Measurements from ENCODE around the gene SULT1B1.

Gene SULT1B1

DNA sequence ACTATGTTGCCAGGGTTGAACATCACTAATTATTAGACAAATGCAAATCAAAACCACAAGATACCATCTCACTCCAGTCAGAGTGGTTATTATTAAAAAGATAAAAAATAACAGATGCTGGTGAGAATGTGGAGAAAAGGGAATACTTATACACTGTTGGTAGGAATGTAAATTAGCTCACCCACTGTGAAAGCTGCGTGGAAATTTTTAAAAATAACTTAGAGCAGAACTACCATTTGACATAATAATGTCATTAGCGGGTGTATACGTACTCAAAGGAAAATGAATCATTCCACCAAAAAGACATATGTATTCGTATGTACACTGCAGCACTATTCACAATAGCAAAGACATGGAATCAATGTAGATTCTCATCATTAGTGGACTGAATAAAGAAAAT is 58.7 kb downstream of the SULT1B1 start:
- DNase-seq (ENCODE audit: low read depth in 2 of 2, low spot score in 1 of 2): no peak

DNA sequence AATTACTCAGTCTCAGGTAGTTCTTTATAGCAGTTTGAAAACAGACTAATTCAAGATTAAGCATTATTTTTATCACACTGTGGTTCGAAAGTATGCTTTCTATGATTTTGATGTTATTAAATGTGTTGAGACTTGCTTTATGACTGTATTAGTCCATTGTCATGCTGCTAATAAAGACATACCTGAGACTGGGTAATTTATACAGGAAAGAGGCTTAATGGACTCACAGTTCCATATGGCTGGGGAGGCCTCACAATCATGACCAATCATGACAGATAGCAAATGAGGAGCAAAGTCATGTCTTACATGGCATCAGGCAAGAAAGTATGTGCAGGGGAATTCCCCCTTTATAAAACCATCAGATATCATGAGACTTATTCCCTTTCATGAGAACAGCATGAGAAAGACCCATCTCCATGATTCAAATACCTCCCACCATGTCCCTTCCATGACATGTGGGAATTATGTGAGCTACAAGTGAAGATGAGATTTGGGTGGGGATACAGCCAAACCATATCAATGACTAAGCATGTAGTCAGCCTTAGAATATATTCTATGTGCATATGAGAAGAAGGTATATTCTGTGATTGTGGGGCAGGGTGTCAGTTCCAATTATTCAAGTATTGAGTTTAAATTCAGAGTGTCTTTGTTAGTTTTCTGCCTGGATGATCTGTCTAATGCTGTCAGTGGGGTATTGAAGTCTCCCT is 62.7 kb downstream of the SULT1B1 start:
- no peak for DNase-seq (ENCODE audit: low read depth in 2 of 2, low spot score in 1 of 2)

DNA sequence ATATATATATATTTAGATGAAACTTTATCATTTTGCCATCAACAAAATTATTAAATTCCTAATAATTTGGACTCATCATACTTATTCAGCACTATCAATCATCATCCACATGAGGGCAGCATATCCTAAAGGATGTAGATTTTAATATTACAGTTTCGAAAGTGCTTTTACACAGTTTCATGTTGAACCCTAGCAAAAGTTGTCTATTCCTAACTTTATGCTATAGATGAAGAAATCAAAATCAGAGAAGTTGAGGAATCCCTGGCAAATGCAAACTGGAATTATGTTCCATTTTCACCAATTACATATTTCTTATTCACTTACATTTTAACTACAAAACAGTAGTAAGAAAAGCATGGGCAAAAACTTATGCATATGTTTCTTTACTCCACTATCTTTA is 70.8 kb downstream of the SULT1B1 start:
- no peak for DNase-seq (ENCODE audit: low read depth in 2 of 2, low spot score in 1 of 2)

DNA sequence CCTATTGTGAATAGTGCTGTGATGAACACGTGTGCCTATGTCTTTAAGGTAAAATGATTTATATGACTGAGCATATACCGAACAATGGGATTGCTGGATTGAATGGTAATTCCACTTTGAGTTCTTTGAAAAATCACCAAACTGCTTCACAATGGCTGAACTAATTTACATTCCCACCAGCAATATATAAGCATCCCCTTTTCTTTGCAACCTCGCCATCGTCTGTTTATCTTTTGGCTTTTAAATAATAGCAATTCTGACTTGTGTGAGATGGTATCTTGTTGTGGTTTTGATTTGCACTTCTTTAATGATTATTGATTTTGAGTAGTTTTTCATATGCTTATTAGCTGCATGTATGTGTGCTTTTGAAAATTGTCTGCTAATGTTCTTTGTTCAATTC is 75.6 kb downstream of the SULT1B1 start:
- DNase-seq (ENCODE audit: low read depth in 2 of 2, low spot score in 1 of 2): no peak

Measured in stimulated activated CD8-positive, alpha-beta memory T cell treated with anti-CD3 and anti-CD28 coated beads, Interleukin-4, amount 100 ng/mL, for 1 hour (primary cell).